Inferior parietal cortex (tissue), 1 donor: ENCODE data around the gene SYNGR3.
"Not testable (repeated sequence)": the region's sequence is repeated elsewhere in the genome, so short reads cannot be mapped to it uniquely, and the experiment has no call there.

Experiments used
- DNase-seq: peaks from one replicate; pipeline ENCODE4 v3.0.0-alpha.2; 2016; ENCODE audit errors: extremely low spot score

The SYNGR3 gene, protein sequence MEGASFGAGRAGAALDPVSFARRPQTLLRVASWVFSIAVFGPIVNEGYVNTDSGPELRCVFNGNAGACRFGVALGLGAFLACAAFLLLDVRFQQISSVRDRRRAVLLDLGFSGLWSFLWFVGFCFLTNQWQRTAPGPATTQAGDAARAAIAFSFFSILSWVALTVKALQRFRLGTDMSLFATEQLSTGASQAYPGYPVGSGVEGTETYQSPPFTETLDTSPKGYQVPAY

GRCh38 chr16:1989209-1990100 is at the start of gene SYNGR3:
Gene SYNGR3, plus strand, starts transcription at chr16:1989970. Its CDS starts 133 bp downstream, at chr16:1990103.
- DNase-seq: no peak

DNA sequence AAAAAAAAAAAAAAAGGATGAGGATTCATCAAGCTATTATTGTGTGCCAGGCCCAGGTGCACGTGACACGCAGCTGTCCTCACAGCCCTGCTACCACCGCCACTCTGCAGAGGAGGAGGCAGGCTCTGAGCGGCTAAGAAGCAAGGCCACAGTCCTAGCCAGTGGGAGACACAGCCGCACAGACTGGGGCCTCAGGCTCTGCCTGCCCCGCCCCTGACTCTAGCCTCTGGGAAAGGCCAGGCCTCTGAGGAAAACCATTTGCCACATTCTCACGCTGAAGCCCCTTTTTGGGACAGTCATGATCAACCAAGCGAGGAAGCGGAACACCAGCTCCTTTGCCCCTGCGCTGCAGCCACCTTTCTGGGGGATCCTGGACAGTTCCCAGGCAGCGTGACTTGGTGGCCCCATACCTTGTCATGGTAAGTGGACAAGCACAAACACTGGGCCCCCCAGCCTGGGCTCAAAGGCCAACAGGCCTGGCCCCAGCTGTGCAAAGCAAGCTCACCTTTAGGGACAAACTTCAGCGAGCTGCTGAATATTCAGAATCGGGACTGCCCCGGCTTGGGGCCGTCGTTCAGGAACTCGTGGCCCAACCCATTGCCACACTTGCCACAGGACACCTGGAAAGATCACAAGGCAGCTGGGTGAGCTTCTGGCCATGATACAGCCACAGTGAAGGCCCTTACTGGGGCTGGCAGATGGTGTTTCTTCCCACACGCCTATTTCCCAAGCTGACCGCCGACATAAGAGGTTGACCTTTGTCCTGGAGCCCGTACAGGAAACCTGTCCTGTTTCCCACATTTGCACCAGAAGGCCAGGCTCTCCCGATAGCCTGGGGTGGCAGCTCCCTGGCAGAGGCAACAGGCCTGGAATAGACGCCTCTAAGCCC is 49.3 kb upstream of the SYNGR3 start:
- no peak for DNase-seq

DNA sequence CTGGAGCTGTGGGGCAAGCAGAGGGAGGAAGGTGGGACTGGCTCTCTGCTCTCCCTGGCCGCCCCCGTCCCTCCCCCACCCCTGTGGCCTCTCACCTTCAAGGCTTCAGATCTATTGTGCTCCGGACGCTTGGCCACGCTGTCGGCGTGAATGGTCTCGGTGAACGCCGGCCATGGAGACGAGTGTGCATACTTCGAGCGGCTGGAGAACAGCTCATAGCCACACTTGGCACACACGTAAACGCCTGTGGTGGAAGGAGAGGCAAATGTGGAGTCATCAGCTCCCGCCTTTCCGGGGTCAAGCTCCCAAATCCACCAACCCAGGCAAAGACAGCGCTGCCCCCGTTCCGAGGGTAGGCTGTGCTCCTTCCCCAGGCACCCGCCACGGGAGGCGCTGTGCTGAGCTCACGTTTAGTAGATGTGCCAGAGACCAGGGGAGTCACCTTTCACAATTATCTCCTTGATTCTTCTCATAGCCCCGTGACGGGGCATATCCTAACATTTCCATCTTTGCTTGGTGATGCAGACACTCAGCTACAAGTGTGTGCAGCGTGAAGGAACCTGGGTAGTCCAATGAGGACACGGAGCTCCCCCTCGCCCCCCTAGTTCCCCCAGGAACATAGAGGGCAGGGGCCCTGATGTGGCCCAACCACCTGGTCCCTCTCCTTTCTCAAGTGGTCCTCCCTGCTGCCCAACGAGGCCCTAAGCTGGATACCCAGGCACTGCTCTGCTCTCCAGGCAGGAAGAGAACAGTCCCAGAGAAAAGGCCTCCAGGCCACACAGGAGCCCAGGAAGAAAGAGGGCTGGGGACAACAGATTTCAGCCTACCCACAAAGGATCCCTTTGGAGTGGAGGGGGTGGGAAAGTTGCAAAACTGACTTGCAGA is 48.4 kb upstream of the SYNGR3 start:
- DNase-seq: no peak

- no peak for DNase-seq
Measured at GRCh38 chr16:1942047-1942809, 47.5 kb upstream of the SYNGR3 start.

DNA sequence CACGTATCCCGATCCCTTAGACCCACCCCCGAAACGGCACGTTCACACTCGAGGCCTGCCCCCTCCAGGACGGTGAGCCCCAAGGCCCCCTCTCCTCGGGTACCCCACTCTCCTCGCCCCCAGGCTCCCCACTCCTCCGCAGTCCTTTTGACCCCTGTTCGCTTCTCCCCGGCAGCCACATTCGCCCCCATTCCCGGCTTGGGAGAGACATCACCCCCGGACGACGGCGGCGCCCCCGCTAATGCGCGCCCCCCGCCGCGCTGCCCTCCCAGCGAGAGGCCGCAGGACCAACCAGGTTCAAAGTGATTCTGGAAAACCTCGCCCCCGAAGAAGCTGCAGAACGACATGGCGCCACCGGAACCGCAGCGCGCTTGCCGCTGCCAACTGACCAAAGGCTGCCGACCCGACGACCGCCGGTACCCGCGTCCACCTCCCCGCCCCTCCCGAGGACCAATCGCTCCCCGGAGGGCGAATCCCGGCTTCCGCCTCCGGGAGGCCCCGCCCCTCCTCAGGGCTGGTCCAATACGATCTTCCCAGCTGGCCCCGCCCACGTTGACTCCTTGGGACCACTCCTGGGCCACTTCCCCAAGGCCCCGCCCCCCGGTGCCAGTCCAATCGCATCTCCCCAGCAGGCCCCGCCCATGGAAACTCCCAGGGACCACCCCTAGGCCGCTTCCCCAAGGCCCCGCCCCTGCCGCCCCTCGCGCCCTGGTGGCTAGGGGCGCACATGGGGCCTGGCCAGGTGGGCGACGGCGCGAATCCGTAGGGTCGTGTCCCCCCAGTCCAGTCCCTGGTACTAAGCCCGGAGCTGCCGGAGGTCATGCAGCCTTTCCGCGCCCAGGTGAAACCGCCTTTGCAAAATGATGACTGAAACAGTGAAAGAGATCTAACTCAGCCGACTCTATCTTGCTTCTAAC is 46.7 kb upstream of the SYNGR3 start, which contains the start of gene MSRB1:
MSRB1 (minus strand) TSS at position 390 of the 917 bp plus-strand sequence; CDS start at position 347, 43 bp downstream.
- DNase-seq: peak; percentile 97

GRCh38 chr16:1944612-1945199 is 45.1 kb upstream of the SYNGR3 start:
- DNase-seq: no peak

- no peak for DNase-seq
Measured at GRCh38 chr16:1945559-1946391, 44.0 kb upstream of the SYNGR3 start.

GRCh38 chr16:1946495-1947368 is 43.0 kb upstream of the SYNGR3 start:
- DNase-seq: no peak

- no peak for DNase-seq
Measured at GRCh38 chr16:1947369-1947670, 42.5 kb upstream of the SYNGR3 start.

- DNase-seq: no peak
Measured at GRCh38 chr16:1949507-1949906, 40.3 kb upstream of the SYNGR3 start.

DNA sequence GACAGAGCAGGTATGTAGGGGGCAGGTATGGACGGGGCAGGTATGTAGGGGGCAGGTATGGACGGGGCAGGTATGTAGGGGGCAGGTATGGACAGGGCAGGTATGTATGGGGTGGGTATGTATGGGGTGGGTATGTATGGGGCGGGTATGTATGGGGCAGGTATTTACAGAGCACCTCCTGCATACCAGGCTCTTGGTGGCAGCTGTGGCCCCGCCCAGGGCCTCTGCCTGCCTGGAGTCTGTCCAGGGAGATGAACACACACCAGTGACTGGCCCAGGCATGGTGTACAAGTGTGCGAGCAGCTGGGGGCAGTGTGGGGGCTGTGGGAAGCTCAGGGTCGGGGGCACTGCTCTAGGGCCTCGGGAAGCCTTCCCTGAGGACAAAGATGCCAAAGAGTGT is 39.7 kb upstream of the SYNGR3 start:
- no peak for DNase-seq

DNA sequence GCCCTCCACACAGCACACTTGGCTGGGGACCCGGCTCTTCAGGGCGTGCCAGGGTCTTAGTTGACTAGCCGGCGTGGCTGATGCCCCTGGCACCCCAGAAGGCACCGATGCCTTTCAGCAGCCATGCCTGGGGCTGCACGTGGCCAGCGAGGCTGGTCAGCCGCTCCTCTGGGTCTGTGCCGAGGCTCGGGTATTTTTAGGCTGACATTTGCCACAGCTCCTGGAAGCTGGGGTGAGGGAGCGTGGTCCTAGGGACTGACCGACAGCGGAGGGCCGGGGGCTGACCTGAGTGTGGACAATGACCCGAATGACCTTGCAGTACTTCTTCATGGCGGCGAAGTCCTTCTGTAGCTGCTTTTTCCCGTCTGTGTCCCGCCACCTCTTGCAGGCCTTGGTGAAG is 39.2 kb upstream of the SYNGR3 start:
- no peak for DNase-seq

DNA sequence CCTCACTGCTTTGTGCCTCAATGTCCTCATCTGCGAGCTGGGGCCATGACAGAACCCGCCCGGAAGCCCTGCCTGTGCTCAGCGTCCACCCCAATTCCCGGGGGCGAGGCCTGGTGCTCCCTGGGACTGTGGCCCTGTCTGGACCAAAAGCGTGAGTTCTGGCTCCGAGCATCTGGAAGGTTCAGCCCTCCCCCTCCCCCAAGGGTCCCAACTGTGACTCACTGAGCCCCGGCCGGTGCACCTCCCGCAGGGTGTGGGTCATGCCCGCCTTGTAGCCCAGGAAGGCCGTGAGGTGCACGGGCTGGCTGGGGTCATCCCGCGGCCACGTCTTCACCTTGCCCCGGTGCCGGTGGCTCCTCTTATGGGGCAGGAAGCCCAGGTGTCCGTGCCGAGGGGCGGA is 36.0 kb upstream of the SYNGR3 start:
- DNase-seq: no peak

DNA sequence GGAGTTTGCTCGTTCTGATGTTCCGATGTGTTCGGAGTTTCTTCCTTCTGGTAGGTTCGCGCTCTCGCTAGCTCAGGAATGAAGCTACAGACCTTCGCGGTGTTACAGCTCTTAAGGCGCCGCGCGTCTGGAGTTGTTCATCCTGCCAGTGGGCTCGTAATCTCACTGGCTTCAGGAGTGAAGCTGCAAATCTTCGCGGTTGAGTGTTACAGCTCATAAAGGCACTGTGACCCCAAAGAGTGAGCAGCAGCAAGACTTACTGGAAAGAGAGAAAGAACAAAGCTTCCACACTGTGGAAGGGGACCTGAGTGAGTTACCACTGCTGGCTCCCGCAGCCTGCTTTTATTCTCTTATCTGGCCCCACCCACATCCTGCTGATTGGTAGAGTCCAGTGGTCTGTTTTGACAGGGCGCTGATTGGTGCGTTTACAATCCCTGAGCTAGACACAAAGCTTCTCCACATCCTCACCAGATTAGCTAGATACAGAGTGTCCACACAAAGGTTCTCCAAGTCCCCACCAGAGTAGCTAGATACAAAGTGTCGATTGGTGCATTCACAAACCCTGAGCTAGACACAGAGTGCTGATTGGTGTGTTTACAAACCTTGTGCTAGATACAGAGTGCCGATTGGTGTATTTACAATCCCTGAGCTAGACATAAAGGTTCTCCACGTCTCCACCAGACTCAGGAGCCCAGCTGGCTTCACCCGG is 32.2 kb upstream of the SYNGR3 start:
- DNase-seq: not testable (repeated sequence)

- DNase-seq: not testable (repeated sequence)
Measured at GRCh38 chr16:1958143-1958491, 31.7 kb upstream of the SYNGR3 start.

- no peak for DNase-seq
Measured at GRCh38 chr16:1958715-1959268, 31.0 kb upstream of the SYNGR3 start.
